ENCODE data around the gene OCIAD2.
"Not testable (repeated sequence)": the region's sequence is repeated elsewhere in the genome, so short reads cannot be mapped to it uniquely, and the experiment has no call there.

OCIAD2 gene

GRCh38 chr4:48854982-48855381 is 51.6 kb downstream of the OCIAD2 start:
- DNase-seq (ENCODE audit: low read depth in 2 of 2) = no peak

- no peak for DNase-seq (ENCODE audit: low read depth in 2 of 2)
These were observed 52.2 kb downstream of the OCIAD2 start for GRCh38 chr4:48854395-48854683.

- no peak for DNase-seq (ENCODE audit: low read depth in 2 of 2)
These were observed 52.8 kb downstream of the OCIAD2 start for GRCh38 chr4:48853604-48854394.

- no peak for DNase-seq (ENCODE audit: low read depth in 2 of 2)
These were observed 54.9 kb downstream of the OCIAD2 start for GRCh38 chr4:48851651-48852050.

GRCh38 chr4:48848799-48849198 is 57.8 kb downstream of the OCIAD2 start:
- DNase-seq (ENCODE audit: low read depth in 2 of 2) = not testable (repeated sequence)

GRCh38 chr4:48844843-48845242 is 61.7 kb downstream of the OCIAD2 start:
- no peak for DNase-seq (ENCODE audit: low read depth in 2 of 2)

GRCh38 chr4:48841045-48841827 is 65.3 kb downstream of the OCIAD2 start:
- DNase-seq (ENCODE audit: low read depth in 2 of 2) = no peak

- DNase-seq (ENCODE audit: low read depth in 2 of 2) = no peak
These were observed 69.9 kb downstream of the OCIAD2 start for GRCh38 chr4:48836658-48837057.
